ENCODE data around the gene MYBPC3. TPM values are rescaled to one million over a fixed set of nuclear protein-coding genes. Genes with fewer than 3 reads are reported as not detected.
"Not testable (repeated sequence)": the region's sequence is repeated elsewhere in the genome, so short reads cannot be mapped to it uniquely, and the experiment has no call there.

Gene MYBPC3
- total and polyA plus RNA-seq, 2 experiments from 2014 or later: not detected

DNA sequence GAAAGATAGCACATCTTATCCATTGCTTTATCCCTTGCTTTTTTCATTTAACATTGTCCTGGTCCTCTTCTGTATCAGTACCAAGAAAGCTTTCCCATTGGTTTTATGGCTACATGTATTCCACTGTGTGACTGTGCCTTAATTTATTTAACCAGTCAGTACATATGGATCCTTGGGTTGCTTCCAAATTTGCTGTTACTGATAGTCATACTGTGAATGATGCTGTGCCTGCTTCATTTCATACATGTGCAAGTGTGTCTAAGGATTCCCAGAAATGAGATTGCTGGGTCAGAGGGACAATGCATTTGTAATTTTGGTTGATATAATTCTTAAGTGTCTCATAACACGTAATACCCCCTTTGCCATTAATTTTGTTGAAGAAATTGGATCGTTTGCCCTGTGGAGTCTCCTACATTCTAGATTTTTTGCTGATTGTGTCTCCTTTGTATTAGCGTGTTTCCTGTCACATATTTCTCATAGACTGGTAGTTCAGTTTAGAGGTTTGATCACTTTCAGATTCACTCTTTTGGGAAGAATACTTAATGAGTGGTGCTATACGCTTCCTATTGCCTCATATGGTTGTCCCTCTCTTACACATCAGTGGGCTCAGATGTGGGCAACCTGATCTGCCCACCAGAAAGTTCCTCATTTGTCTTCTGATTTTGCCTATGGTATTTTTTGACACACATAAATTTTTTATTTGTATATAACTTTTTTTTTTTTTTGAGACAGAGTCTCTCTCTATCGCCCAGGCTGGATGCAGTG, 35.3 kb downstream of the MYBPC3 start (continued):
- TF ChIP-seq, protein P1, sequence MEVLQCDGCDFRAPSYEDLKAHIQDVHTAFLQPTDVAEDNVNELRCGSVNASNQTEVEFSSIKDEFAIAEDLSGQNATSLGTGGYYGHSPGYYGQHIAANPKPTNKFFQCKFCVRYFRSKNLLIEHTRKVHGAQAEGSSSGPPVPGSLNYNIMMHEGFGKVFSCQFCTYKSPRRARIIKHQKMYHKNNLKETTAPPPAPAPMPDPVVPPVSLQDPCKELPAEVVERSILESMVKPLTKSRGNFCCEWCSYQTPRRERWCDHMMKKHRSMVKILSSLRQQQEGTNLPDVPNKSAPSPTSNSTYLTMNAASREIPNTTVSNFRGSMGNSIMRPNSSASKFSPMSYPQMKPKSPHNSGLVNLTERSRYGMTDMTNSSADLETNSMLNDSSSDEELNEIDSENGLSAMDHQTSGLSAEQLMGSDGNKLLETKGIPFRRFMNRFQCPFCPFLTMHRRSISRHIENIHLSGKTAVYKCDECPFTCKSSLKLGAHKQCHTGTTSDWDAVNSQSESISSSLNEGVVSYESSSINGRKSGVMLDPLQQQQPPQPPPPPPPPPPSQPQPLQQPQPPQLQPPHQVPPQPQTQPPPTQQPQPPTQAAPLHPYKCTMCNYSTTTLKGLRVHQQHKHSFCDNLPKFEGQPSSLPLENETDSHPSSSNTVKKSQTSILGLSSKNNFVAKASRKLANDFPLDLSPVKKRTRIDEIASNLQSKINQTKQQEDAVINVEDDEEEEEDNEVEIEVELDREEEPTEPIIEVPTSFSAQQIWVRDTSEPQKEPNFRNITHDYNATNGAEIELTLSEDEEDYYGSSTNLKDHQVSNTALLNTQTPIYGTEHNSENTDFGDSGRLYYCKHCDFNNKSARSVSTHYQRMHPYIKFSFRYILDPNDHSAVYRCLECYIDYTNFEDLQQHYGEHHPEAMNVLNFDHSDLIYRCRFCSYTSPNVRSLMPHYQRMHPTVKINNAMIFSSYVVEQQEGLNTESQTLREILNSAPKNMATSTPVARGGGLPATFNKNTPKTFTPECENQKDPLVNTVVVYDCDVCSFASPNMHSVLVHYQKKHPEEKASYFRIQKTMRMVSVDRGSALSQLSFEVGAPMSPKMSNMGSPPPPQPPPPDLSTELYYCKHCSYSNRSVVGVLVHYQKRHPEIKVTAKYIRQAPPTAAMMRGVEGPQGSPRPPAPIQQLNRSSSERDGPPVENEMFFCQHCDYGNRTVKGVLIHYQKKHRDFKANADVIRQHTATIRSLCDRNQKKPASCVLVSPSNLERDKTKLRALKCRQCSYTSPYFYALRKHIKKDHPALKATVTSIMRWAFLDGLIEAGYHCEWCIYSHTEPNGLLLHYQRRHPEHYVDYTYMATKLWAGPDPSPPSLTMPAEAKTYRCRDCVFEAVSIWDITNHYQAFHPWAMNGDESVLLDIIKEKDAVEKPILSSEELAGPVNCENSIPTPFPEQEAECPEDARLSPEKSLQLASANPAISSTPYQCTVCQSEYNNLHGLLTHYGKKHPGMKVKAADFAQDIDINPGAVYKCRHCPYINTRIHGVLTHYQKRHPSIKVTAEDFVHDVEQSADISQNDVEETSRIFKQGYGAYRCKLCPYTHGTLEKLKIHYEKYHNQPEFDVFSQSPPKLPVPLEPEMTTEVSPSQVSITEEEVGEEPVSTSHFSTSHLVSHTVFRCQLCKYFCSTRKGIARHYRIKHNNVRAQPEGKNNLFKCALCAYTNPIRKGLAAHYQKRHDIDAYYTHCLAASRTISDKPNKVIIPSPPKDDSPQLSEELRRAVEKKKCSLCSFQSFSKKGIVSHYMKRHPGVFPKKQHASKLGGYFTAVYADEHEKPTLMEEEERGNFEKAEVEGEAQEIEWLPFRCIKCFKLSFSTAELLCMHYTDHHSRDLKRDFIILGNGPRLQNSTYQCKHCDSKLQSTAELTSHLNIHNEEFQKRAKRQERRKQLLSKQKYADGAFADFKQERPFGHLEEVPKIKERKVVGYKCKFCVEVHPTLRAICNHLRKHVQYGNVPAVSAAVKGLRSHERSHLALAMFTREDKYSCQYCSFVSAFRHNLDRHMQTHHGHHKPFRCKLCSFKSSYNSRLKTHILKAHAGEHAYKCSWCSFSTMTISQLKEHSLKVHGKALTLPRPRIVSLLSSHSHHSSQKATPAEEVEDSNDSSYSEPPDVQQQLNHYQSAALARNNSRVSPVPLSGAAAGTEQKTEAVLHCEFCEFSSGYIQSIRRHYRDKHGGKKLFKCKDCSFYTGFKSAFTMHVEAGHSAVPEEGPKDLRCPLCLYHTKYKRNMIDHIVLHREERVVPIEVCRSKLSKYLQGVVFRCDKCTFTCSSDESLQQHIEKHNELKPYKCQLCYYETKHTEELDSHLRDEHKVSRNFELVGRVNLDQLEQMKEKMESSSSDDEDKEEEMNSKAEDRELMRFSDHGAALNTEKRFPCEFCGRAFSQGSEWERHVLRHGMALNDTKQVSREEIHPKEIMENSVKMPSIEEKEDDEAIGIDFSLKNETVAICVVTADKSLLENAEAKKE (CRISPR knock-in tag; IDR thresholded peaks at IDR 0.05): no peak

DNA sequence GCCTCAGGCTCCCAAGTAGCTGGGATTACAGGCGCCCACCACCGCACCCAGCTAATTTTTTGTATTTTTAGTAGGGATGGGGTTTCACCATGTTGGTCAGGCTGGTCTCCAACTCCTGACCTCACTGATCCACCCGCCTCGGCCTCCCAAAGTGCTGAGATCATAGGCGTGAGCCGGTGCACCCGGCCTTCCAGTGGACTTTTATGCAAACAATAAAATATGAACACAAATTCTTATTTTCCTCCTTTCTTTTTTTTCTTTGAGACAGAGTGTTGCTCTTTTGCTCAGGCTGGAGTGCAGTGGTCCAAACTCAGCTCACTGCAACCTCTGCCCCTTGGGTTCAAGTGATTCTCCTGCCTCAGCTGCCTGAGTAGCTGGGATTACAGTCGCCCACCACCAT, 36.0 kb downstream of the MYBPC3 start:
- not testable (repeated sequence) for H2AFZ ChIP-seq; H3K4me1 ChIP-seq (ENCODE audit: insufficient read depth); H3K4me1 Mint-ChIP-seq; H3K4me3 ChIP-seq; H3K4me2 ChIP-seq; H3K9me2 ChIP-seq (ENCODE audit: insufficient read depth); H3K27me3 ChIP-seq (ENCODE audit: insufficient read depth); ATAC-seq; H3K4me3 Mint-ChIP-seq; H3K79me2 ChIP-seq (replicated peaks; ENCODE audit: insufficient read depth); H3K27ac Mint-ChIP-seq; H4K20me1 ChIP-seq (replicated peaks; ENCODE audit: insufficient read depth); H3K9me3 Mint-ChIP-seq; H3K27me3 Mint-ChIP-seq (ENCODE audit: insufficient read depth, low read depth, poor library complexity); DNase-seq (ENCODE audit: low spot score); H3K27ac ChIP-seq (ENCODE audit: low read depth); H3F3A ChIP-seq (replicated peaks; ENCODE audit: low read depth)
- H3K36me3 ChIP-seq (ENCODE audit: insufficient read depth): peaks cover 11% of the 10 kb centered on the region; the same call in 1 of the 2 replicates
- peaks cover 30% of the 10 kb centered on the region for H3K36me3 Mint-ChIP-seq (ENCODE audit: low read depth)

DNA sequence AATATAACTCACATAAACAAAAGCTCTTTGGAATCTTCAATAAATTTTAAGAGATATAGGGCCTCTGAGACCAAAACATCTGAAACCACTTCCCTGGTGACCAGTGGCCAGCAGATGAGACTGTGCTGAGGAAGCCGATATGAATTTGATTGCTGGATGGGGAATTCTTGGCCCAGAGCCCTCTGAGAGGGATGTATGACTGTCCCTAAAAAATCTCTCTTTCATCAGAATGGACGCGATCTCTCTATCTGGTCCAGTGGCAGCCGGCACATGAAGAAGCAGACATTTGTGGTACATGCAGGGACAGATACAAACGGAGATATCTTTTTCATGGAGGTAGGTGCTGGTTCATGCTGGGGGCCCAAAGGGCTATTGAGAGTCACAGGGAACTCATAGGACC, 37.5 kb downstream of the MYBPC3 start:
- no peaks in the 10 kb centered on the region for H3K9me3 Mint-ChIP-seq
- H3K27ac Mint-ChIP-seq: no peak overlapping the region
- Histone ChIP-seq H3K27ac (ENCODE audit: low read depth) (no peak overlapping the region), H3K4me1 (ENCODE audit: insufficient read depth) (no peaks in the 10 kb centered on the region), H4K20me1 (replicated peaks; ENCODE audit: insufficient read depth) (no peaks in the 10 kb centered on the region), H3F3A (replicated peaks; ENCODE audit: low read depth) (0 out of 2 replicates have a peak, but pooled peaks cover 3% of the 10 kb centered on the region), H3K79me2 (replicated peaks; ENCODE audit: insufficient read depth) (no peaks in the 10 kb centered on the region), H3K9me2 (ENCODE audit: insufficient read depth) (no peaks in the 10 kb centered on the region), H3K4me3 (no peak overlapping the region), H3K36me3 (ENCODE audit: insufficient read depth) (peaks cover 19% of the 10 kb centered on the region), H3K27me3 (ENCODE audit: insufficient read depth) (no peaks in the 10 kb centered on the region), H3K4me2 (no peak overlapping the region), H2AFZ (no peak overlapping the region)
- DNase-seq (ENCODE audit: low spot score) (no peak), ATAC-seq (no peak)
- H3K27me3 Mint-ChIP-seq (ENCODE audit: insufficient read depth, low read depth, poor library complexity): peaks cover 6% of the 10 kb centered on the region
- no peaks in the 10 kb centered on the region for H3K4me1 Mint-ChIP-seq
- H3K4me3 Mint-ChIP-seq: no peak overlapping the region
- peaks cover 39% of the 10 kb centered on the region; the same call in 2 of the 3 replicates for H3K36me3 Mint-ChIP-seq (ENCODE audit: low read depth)
- TF ChIP-seq, protein P2, sequence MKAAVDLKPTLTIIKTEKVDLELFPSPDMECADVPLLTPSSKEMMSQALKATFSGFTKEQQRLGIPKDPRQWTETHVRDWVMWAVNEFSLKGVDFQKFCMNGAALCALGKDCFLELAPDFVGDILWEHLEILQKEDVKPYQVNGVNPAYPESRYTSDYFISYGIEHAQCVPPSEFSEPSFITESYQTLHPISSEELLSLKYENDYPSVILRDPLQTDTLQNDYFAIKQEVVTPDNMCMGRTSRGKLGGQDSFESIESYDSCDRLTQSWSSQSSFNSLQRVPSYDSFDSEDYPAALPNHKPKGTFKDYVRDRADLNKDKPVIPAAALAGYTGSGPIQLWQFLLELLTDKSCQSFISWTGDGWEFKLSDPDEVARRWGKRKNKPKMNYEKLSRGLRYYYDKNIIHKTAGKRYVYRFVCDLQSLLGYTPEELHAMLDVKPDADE (IDR thresholded peaks at IDR 0.05): no peak
- no peak for TF ChIP-seq EZH2phosphoT487 (IDR thresholded peaks at IDR 0.05; ENCODE audit: unreplicated experiment)
- TF ChIP-seq CREB1 (CRISPR knock-in tag; IDR thresholded peaks at IDR 0.05; ENCODE audit: low read depth): no peak

Measured in GM23338 (cell line).